Esophagus squamous epithelium (tissue), 5 donors: ENCODE measurements around the gene GRAP. TPM values are rescaled to one million over a fixed set of nuclear protein-coding genes. Genes with fewer than 3 reads are reported as not detected.
A peak's percentile ranks its signal among the peaks of the same experiment; 100 is the strongest.

ENCODE experiments used
- DNase-seq: peaks from one replicate; lab custom pipeline; 2025; lab: John Stamatoyannopoulos, UW
- H3K27ac ChIP-seq, 4 donors: fragments of 200-600 bp; sonication (generic); one replicate each; pipeline ENCODE4 v1.5.1; 2016 to 2019; ENCODE audit warnings: mild to moderate bottlenecking in 1 of 4
- H3K27me3 ChIP-seq, 4 donors: fragments of 200-600 bp; sonication (generic); 1 replicate in 3 of 4; 2 replicates in 1 of 4; pipeline versions ENCODE4 v1.5.1 to v1.6.0; 2017 to 2021; ENCODE audit warnings: antibody characterized with exemption in 1 of 4
- H3K36me3 ChIP-seq, 3 donors: fragments of 200-600 bp; sonication (generic); one replicate each; pipeline ENCODE4 v1.5.1; 2016 to 2019
- H3K4me1 ChIP-seq, 3 donors: fragments of 200-600 bp; sonication (generic); one replicate each; pipeline ENCODE4 v1.5.1; 2017 to 2019
- H3K4me3 ChIP-seq, 4 donors: fragments of 200-600 bp; sonication (generic); 1 replicate in 3 of 4; 2 replicates in 1 of 4; pipeline ENCODE4 v1.5.1; 2016 to 2019; ENCODE audit warnings: mild to moderate bottlenecking in 2 of 4, moderate library complexity in 1 of 4
- H3K9me3 ChIP-seq, 3 donors: fragments of 200-600 bp; sonication (generic); one replicate each; pipeline ENCODE4 v1.5.1; 2016 to 2019
- POLR2A ChIP-seq, 4 donors: fragments of 450-650 bp; IDR thresholded peaks; one replicate each; pipeline ENCODE4 v1.6.1; 2017; ENCODE audit warnings: antibody characterized with exemption in 4 of 4, mild to moderate bottlenecking in 4 of 4, moderate library complexity in 3 of 4
- WGBS, 2 donors: methylation state at CpG; one replicate each; pipeline ENCODE4 v1.1.5; 2018; 5-methylcytosine and 5-hydroxymethylcytosine counted together
- intact Hi-C: fragments of 100-400 bp; cut with DNase I; formaldehyde crosslinking; loops from one replicate; pipeline ENCODE4 v1.15.0; 2022
- total RNA-seq, 4 donors: library from RNA; depleted of rRNA; stranded (reverse); fragments of >200 nt; gene quantifications; one replicate each; pipeline ENCODE4 v1.1.0, GENCODE V29; 2016
- TF ChIP-seq, protein P1 (sequence below), 6 experiments: fragments of 450-650 bp in 4 of 6; fragments of 200-600 bp in 2 of 6; sonication (generic) in 2 of 6; IDR thresholded peaks; one replicate each; pipeline ENCODE4 v1.5.1; 2016 to 2019; ENCODE audit warnings: antibody characterized with exemption in 6 of 6, mild to moderate bottlenecking in 4 of 6, moderate library complexity in 4 of 6
- donor health status: DM: yes; HTN: yes; CAD: no.

Gene GRAP
- total RNA-seq, 4 donors from 2014 or later, result 1.0 to 4.2 (median 1.7) TPM

DNA sequence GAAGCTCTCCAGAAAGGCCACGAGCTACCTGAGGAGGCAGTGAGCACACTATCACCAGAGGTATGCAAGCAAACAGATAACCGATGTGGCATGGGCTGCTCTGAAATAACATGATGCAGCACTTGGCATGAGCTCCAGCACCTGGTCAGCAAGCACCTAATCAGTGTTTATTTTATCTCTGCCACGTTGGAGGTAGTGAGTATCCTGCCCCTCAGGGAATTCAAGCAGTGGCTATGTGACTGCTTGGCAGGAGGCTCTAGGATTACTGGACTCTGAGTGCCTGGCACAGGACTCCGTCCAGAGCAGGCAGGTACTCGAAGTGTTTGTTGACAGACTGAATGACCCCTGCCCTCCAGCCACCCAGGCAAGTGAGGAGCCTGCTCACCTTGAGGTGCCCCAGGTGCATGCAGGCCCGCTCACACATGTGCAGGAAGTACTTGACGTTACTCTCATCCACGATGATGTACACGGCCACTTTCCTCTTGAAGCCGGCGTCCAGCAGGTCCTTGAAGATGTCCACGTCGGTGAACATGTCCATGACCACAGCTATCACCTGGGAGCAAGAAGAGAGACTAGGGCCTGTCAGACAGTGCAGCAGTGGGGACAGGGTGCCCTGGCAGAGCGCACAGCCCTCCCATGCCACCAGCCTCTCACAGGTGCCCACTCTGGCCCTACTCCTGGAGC, 58.8 kb downstream of the GRAP start:
- Histone ChIP-seq H3K36me3 (peaks cover 0 to 58% (median 3%) of the 10 kb centered on the region in 3 donors), H3K4me3 (no peak overlapping the region), H3K27me3 (no peaks in the 10 kb centered on the region), H3K9me3 (no peaks in the 10 kb centered on the region), H3K4me1 (peaks cover 57 to 100% (median 93%) of the 10 kb centered on the region in 3 donors), H3K27ac (peak overlapping the region; percentile 3 to 84 (median 48))
- no peak for DNase-seq
- TF ChIP-seq, protein P1, sequence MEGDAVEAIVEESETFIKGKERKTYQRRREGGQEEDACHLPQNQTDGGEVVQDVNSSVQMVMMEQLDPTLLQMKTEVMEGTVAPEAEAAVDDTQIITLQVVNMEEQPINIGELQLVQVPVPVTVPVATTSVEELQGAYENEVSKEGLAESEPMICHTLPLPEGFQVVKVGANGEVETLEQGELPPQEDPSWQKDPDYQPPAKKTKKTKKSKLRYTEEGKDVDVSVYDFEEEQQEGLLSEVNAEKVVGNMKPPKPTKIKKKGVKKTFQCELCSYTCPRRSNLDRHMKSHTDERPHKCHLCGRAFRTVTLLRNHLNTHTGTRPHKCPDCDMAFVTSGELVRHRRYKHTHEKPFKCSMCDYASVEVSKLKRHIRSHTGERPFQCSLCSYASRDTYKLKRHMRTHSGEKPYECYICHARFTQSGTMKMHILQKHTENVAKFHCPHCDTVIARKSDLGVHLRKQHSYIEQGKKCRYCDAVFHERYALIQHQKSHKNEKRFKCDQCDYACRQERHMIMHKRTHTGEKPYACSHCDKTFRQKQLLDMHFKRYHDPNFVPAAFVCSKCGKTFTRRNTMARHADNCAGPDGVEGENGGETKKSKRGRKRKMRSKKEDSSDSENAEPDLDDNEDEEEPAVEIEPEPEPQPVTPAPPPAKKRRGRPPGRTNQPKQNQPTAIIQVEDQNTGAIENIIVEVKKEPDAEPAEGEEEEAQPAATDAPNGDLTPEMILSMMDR (IDR thresholded peaks at IDR 0.05), result no peak
- TF ChIP-seq POLR2A (IDR thresholded peaks at IDR 0.05), result no peak
- 46 to 72% methylated on average over 2 to 11 of the region's 14 CpGs for WGBS, 2 donors
- intact Hi-C loops, result no loop called here

DNA sequence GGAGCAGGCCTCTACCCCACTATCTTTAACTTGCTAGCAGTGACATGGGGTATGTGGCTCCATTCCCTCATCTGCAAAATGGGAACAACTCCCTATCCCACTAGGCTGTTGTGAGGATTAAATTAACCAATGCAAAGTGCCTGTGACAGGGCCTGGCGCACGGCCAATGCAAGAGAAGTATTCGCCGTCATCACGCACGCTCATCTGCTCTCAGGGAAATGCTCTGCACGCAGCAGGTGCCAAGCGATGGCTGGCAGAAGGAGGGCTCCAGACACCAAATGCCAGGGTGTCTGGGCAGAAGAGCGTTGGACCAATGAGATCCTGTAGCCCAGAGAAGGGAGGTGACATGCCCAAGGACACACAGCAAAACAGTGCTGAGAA, 59.5 kb downstream of the GRAP start:
- no peak for DNase-seq
- Histone ChIP-seq H3K4me1 (peaks cover 55 to 100% (median 93%) of the 10 kb centered on the region in 3 donors), H3K27ac (peak overlapping the region in 2 of 4 donors; percentile 84 to 85), H3K36me3 (peaks cover 0 to 58% (median 3%) of the 10 kb centered on the region in 3 donors), H3K27me3 (no peaks in the 10 kb centered on the region), H3K4me3 (no peak overlapping the region), H3K9me3 (no peaks in the 10 kb centered on the region)
- WGBS, 2 donors, result 85 to 100% methylated on average over 2 to 9 of the region's 9 CpGs
- TF ChIP-seq POLR2A (IDR thresholded peaks at IDR 0.05), result no peak
- TF ChIP-seq, protein P1 (IDR thresholded peaks at IDR 0.05), result no peak
- intact Hi-C loops, result no loop called here

DNA sequence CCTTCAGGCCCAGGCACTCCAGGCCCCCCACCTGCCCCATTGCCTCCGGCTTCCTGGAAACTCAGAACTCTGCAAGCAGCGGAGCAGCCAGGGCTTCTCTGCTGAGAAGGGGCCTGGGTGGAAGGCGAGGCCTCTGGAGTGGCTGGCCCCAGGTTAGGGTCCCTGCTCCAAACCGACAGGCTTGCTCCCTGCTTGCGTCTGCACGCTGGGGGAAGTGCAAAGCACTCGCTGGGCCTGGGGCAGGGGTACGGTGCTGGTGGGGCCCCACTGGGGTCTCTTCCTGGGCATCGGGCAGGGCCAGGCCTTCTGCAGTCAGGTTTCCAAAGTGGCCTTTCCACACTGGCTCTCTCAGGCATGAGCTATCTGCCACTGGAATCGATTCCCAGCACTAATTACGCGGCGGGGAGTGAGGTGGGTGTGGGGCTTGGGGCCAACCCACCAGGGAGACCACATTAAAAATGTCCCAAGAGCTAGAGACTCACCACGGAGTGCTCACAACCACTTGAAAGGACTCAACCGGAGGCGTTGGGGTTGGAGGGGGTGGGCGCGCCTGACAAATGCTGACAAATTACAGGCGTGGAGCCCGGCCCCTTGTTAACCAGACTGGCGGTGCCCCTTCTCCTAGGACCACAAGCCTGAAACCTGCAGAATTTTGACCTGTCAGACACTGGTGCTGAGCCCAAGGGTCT, 60.1 kb downstream of the GRAP start:
- DNase-seq, result no peak
- TF ChIP-seq, protein P1 (IDR thresholded peaks at IDR 0.05), result no peak
- no peak for TF ChIP-seq POLR2A (IDR thresholded peaks at IDR 0.05)
- WGBS, 2 donors, result 92 to 93% methylated on average over 2 to 3 of the region's 21 CpGs
- H3K9me3 ChIP-seq, result no peaks in the 10 kb centered on the region
- intact Hi-C loops, result no loop called here
- H3K4me3 ChIP-seq, result no peak overlapping the region
- H3K36me3 ChIP-seq, result peaks cover 0 to 58% (median 3%) of the 10 kb centered on the region in 3 donors
- peaks cover 52 to 100% (median 93%) of the 10 kb centered on the region in 3 donors for H3K4me1 ChIP-seq
- no peaks in the 10 kb centered on the region for H3K27me3 ChIP-seq
- peak overlapping the region in 3 of 4 donors; percentile 69 to 85 (median 84) for H3K27ac ChIP-seq

DNA sequence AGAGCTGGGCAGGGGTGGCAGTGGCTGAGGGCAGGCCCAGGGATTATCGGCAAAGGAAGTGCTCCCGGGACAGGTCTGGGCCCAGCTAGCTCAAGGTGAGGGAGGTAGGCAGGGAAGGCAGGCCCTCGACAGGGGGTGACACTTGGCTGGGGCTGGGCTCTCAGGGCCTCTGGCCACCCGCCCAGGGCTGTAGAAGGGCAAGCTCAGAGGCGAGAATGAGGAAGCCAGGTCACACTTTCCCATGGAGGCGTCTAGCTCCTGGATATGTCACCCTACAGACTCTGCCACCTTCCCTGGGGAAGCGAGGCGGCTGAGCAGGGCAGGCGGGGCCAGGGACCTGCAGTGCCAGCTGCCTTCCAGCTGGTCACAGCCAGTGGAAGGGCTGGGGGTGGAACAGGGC, 61.3 kb downstream of the GRAP start:
- no peak overlapping the region for H3K4me3 ChIP-seq
- no peak for TF ChIP-seq POLR2A (IDR thresholded peaks at IDR 0.05)
- DNase-seq, result no peak
- no peaks in the 10 kb centered on the region for H3K9me3 ChIP-seq
- peak overlapping the region; percentile 69 to 85 (median 77) for H3K27ac ChIP-seq
- H3K36me3 ChIP-seq, result peaks cover 0 to 68% (median 3%) of the 10 kb centered on the region in 3 donors
- peaks cover 51 to 100% (median 87%) of the 10 kb centered on the region in 3 donors for H3K4me1 ChIP-seq
- intact Hi-C loops, result no loop called here
- 60 to 77% methylated on average over 2 to 6 of the region's 9 CpGs for WGBS, 2 donors
- no peaks in the 10 kb centered on the region for H3K27me3 ChIP-seq

DNA sequence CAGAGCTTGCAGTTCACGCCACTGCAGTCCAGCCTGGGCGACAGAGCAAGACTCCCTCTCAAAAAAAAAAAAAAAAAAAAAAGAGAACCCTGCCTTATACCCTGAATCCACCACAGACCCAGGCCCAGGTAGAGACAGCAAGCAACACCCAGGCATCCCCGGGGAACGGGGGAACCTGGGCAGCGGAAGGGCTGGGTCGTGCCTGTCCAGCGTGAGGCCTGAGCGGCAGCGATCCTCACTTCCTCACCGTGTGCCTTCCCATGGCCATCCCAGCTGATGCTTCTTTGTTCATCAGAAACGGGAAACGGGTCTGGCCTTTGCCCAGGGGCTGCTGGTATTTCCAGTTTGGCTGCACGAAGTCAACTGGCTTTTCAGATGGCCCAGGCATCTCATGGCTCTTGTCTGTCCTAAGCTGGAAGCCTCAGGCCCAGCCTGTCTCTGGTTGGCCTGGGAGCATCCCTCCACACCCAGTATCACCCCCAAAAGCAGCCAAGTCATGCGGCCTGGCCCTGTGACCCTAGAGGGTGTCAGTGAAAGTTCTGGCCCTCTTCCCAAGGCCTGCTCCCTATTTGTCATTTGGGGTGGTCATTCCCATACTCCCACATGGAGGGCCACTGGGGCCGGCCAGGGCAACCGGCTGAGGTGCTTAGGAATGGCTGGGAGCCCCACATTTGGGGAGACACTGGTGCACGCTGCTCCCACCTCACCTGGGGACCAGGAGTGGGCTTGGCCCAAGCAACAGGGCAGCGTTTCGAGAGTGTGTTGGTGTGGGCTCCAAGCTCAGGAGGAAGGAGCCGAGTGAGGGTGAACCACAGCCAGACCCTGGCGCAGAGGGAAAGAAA, 62.3 kb downstream of the GRAP start:
- Histone ChIP-seq H3K27me3 (no peaks in the 10 kb centered on the region), H3K36me3 (peaks cover 0 to 73% (median 3%) of the 10 kb centered on the region in 3 donors), H3K4me1 (peaks cover 48 to 100% (median 81%) of the 10 kb centered on the region in 3 donors), H3K9me3 (no peaks in the 10 kb centered on the region), H3K27ac (peak overlapping the region; percentile 69 to 85 (median 77)), H3K4me3 (no peak overlapping the region)
- no peak for DNase-seq
- no peak for TF ChIP-seq POLR2A (IDR thresholded peaks at IDR 0.05)
- TF ChIP-seq, protein P1 (IDR thresholded peaks at IDR 0.05), result no peak
- intact Hi-C loops, result no loop called here
- WGBS, 2 donors, result 77 to 83% methylated on average over 9 to 15 of the region's 21 CpGs
